Measurements from ENCODE around the gene RAPH1.

DNA sequence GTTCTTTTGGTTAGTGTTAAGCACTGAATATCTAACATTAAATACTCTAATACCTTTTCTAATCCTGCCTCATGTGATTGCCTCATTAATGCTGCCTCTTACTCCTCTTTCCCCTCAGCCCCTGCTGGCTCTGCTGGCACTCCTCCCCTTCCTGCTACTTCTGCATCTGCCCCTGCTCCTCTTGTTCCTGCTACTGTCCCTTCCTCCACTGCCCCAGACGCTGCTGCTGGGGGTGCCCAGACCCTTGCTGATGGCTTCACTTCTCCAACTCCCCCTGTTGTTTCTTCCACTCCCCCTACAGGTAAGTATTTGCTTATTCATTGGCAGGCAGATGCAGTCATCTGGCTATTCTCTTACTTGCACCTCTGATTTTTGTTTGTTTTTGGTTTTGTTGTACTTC, 138.4 kb downstream of the RAPH1 start:
- TF ChIP-seq, protein P1, sequence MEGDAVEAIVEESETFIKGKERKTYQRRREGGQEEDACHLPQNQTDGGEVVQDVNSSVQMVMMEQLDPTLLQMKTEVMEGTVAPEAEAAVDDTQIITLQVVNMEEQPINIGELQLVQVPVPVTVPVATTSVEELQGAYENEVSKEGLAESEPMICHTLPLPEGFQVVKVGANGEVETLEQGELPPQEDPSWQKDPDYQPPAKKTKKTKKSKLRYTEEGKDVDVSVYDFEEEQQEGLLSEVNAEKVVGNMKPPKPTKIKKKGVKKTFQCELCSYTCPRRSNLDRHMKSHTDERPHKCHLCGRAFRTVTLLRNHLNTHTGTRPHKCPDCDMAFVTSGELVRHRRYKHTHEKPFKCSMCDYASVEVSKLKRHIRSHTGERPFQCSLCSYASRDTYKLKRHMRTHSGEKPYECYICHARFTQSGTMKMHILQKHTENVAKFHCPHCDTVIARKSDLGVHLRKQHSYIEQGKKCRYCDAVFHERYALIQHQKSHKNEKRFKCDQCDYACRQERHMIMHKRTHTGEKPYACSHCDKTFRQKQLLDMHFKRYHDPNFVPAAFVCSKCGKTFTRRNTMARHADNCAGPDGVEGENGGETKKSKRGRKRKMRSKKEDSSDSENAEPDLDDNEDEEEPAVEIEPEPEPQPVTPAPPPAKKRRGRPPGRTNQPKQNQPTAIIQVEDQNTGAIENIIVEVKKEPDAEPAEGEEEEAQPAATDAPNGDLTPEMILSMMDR (IDR thresholded peaks at IDR 0.05) = peak in 2 of 4 donors; percentile 14 to 20
- TF ChIP-seq POLR2A (IDR thresholded peaks at IDR 0.05) = no peak
